Mucosa of descending colon (tissue), 3 donors: ENCODE data around the gene YIF1A. TPM values are rescaled to one million over a fixed set of nuclear protein-coding genes. Genes with fewer than 3 reads are reported as not detected.

Source experiments
- ATAC-seq: fragments of 200-7000 bp; cut with Tn5 transposase; one replicate; pipeline ENCODE4 v1.9.1; 2020; ENCODE audit warnings: mild to moderate bottlenecking, moderate library complexity
- DNase-seq, 3 donors: peaks; one replicate each; pipeline ENCODE4 v3.0.0-alpha.2; 2020
- H3K36me3 ChIP-seq: fragments of 200-600 bp; one replicate; pipeline ENCODE4 v1.8.0; 2021; ENCODE audit warnings: low read depth, mild to moderate bottlenecking
- H3K4me1 ChIP-seq: fragments of 200-600 bp; one replicate; pipeline ENCODE4 v1.8.0; 2021; ENCODE audit warnings: low read depth, mild to moderate bottlenecking
- H3K4me3 ChIP-seq: fragments of 200-600 bp; one replicate; pipeline ENCODE4 v1.8.0; 2021; ENCODE audit warnings: mild to moderate bottlenecking
- H3K9me3 ChIP-seq: fragments of 200-600 bp; one replicate; pipeline ENCODE4 v1.8.0; 2021; ENCODE audit warnings: mild to moderate bottlenecking
- CTCF ChIP-seq: fragments of 200-600 bp; IDR thresholded peaks from one replicate; pipeline ENCODE4 v1.8.0; 2022; ENCODE audit warnings: antibody characterized with exemption, mild to moderate bottlenecking
- intact Hi-C, 2 donors: fragments of 100-400 bp; cut with DNase I in 1 of 2; cut with micrococcal nuclease in 1 of 2; formaldehyde crosslinking; loops; one replicate each; pipeline versions ENCODE4 v1.11.0 to v1.11.1; 2022; cut with DNase I, micrococcal nuclease
- total RNA-seq, 3 donors: library from RNA; stranded (reverse); fragmentation: NEBNext Ultra II Directional in 2 of 3; extraction: Animal tissue kit (Norgen Biotek cat#: 25700) in 2 of 3; gene quantifications; one replicate each; pipeline versions ENCODE4 v1.2.1 to v1.2.4, GENCODE V29; 2021 to 2023
- donor health status: DM: no; HTN: no; CAD: no; lungs with moderate emphysema.
- donor health status: DM: no; HTN: no; CAD: no.
- donor health status: DM: no; HTN: yes; CAD: no.

Gene YIF1A
- total RNA-seq, 3 donors from 2014 or later, result 66.1 to 93.5 (median 77.9) TPM

GRCh38 chr11:66247801-66248200 lies 41.1 kb downstream of the YIF1A start:
- DNase-seq (no peak), ATAC-seq (no peak)
- Histone ChIP-seq H3K4me1 (no peaks in the 10 kb centered on the region), H3K4me3 (no peak overlapping the region), H3K36me3 (no peaks in the 10 kb centered on the region), H3K9me3 (no peaks in the 10 kb centered on the region)
- intact Hi-C loops, result no loop called here
- TF ChIP-seq CTCF, result no peak

DNA sequence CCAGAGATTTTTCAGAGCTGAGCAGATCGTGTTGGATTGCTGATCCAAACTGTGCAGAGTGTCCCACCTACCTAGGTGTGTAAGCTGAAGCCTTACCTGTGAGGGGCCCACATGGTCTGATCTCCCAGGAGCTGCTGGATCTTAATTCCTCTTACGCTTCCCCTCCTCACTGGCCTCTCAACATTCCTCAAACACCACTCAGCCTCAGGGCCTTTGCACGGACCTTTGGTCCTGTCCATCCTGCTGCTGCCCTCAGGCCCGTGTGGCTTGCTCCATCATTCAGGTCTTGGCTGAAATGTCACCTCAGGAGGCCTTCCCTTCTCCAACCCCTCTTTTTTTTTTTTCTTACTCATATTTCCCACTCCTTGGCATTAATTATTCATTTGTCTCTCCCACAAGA lies 41.6 kb downstream of the YIF1A start:
- Histone ChIP-seq H3K36me3 (no peaks in the 10 kb centered on the region), H3K4me3 (no peak overlapping the region), H3K4me1 (no peaks in the 10 kb centered on the region), H3K9me3 (no peaks in the 10 kb centered on the region)
- no peak for TF ChIP-seq CTCF
- no peak for DNase-seq
- intact Hi-C loops, result no loop called here
- ATAC-seq, result no peak

DNA sequence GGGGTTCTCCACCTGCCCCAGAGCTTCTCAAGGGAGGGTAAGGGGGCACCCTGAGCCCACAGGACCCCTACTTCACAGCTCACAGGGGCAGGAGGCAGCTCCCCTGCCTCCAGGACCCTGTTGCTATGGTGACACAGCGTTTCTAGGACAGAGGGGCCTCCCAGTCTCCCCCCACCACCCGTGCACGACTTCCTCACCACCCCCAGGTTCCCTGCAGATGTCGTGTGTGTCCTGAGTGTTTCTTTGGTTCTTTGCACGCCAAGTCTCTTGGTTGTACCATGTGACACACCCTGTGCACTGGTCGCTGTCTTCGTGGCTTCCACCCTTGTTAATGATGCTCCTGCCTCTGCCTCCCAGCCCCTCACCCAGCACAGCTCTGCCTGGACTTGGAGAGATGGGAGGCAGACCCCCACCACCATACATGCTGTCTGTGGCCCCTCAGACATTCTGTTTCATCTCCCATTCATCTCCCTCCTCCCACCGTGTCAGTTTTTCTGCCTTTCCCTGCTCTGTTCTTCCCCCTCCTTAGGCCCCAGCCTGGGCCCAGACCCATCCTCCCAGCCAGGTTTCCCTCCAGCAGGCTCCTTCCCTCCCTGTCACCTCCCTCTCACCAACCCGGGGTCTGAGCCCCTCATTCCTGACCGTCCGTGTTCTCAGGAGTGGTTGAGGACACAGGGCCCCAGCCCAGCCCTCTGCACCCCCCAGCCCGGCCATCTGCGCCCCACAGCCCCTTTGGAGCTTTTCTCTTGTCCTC lies 45.0 kb downstream of the YIF1A start:
- Histone ChIP-seq H3K4me1 (no peaks in the 10 kb centered on the region), H3K9me3 (no peaks in the 10 kb centered on the region), H3K4me3 (no peak overlapping the region), H3K36me3 (no peaks in the 10 kb centered on the region)
- TF ChIP-seq CTCF, result no peak
- ATAC-seq, result no peak
- DNase-seq, result no peak
- intact Hi-C loops, result no loop called here

DNA sequence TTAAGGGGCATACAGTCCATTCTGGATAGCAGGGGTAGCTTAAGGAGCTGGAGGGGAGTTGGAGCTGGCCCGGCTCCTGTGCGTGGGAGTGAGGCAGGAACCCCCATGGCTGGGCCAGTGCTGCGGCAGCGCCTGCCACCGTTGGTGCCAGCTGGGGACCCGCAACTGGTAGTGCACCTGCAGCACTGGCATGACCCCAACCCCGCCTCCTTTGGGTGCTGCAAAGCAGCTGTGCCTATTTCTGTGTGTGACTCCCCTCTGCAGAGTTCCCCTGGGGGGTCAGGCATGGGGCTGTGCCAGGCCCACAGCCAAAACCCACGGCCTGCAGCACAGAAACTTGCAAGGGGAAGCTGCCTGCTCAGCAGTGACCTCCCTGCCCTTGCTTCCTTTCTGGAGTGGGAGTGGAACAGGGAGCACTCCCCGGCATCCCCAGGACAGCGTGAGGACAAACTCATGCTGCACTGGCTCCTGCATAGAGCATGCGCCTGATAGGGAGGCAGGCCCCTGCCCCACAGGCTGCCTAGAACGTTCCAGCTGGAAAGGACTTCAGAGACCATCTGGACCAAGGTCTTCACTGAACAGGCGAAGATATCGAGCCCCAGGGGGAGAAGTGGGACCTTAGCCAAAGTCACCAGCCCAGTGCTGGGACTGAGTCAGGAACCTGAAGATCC lies 46.7 kb downstream of the YIF1A start:
- Histone ChIP-seq H3K4me3 (no peak overlapping the region), H3K9me3 (no peaks in the 10 kb centered on the region), H3K36me3 (no peaks in the 10 kb centered on the region), H3K4me1 (no peaks in the 10 kb centered on the region)
- intact Hi-C loops, result no loop called here
- ATAC-seq (no peak), DNase-seq (no peak)
- TF ChIP-seq CTCF, result no peak

GRCh38 chr11:66240781-66241136 lies 48.2 kb downstream of the YIF1A start:
- Histone ChIP-seq H3K36me3 (no peaks in the 10 kb centered on the region), H3K9me3 (no peaks in the 10 kb centered on the region), H3K4me1 (no peaks in the 10 kb centered on the region), H3K4me3 (no peak overlapping the region)
- DNase-seq (no peak), ATAC-seq (no peak)
- no peak for TF ChIP-seq CTCF
- intact Hi-C loops, result no loop called here
